Limb (tissue), 2 donors: ENCODE data around the gene CLCNKA.
A peak's percentile ranks its signal among the peaks of the same experiment; 100 is the strongest.

Experiments used
- DNase-seq, 2 donors: peaks; one replicate each; pipeline ENCODE4 v3.0.0-alpha.2; 2016; ENCODE audit errors: extremely low spot score in 2 of 2

The CLCNKA gene

GRCh38 chr1:16077406-16078245, 55.8 kb downstream of the CLCNKA start:
- DNase-seq: no peak

DNA sequence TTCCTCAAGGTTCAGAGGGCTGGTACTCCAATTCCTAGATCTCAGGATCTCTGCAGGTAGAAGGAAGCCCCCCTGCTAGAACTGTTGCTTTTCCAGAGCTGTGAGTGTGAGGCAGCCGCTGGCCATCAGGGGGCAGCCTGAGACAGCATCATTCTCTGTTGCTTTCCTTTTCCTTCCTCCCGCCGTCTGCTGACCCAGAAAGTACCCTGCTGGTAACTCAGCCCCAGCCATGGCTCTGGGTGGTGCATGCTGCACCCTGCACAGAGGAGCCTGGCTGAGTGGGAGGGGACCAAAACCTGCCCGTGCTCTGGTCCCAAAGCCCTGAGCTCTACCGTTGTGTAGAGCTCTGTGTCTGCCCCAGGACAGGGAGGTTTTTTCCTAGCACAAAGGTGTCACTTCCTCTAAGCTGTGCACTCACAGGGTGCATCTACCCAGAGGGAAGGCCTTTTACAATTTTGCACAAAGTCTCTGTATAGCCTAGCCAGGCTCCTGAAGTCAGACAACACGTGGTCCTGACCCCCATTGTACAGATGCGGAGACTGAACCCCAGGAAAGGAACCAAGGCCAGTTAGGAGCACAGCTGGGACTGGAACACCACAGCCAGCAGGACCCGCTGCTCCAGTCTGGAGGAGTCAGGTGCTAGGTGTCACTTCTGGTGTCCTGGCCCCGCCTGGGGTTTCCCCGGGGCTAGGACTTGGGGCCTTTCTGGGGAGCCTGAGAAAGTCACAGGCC, 57.3 kb downstream of the CLCNKA start:
- DNase-seq: peak; percentile 80 to 91

GRCh38 chr1:16080422-16081150, 58.8 kb downstream of the CLCNKA start:
- no peak for DNase-seq

DNA sequence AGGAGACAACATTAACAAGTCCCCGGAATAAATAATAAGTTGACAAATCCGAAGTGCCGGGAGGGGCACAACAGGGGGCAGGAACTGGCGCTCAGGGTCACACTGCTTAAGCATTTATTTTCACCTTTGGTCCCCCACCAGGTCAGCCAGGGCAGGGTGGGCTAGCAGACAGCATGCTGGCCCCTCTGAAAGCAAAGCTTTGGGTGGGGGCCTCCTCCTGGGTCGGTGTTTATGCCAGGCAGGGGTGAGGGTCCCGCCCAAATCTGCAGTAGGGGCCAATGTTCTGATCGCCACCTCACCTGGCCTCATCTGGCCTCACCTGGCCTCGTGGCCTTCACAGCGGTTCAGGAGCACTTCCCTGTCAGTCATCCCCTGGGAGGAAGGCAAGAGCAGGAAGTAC, 59.8 kb downstream of the CLCNKA start:
- peak in 1 of 2 donors; percentile 23 for DNase-seq

GRCh38 chr1:16082283-16083038, 60.6 kb downstream of the CLCNKA start:
- peak in 1 of 2 donors; percentile 59 for DNase-seq

DNA sequence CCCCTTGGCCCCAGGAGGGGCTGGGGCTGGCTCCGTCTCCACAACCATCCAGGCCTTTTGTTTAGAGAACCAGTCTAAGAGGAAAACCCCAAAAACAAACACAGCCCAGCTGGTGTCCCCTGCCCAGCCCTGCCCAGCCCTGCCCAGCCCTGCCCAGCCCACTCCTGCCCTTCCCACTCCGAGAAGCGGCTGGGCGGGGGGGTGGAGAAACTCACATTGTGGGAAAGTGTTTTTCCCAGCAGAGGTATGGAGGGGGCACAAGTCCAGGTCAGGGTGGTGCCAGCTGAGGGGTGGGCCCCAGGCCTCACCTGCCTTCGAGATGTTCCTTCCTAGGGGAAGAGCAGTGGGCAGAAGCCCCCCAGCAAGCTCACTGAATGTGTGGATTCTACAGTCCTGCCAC, 61.6 kb downstream of the CLCNKA start:
- no peak for DNase-seq
